OCI-LY7 (cell line): ENCODE data around the gene KCNT1.

Experiments used
- CTCF ChIP-seq: fragments of 200-600 bp; sonication (generic); conservative IDR thresholded peaks from 2 replicates; pipeline ENCODE4 v1.5.1; 2014; ENCODE audit warnings: mild to moderate bottlenecking, antibody characterized with exemption, low read length, moderate library complexity, mixed read lengths
- EZH2phosphoT487 ChIP-seq: fragments of 200-600 bp; sonication (generic); IDR thresholded peaks from 2 replicates; pipeline ENCODE4 v1.6.1; 2018; ENCODE audit warnings: low read depth, borderline replicate concordance, mild to moderate bottlenecking, mixed run types, antibody characterized with exemption, low read length, moderate library complexity, mixed read lengths

- no peak for TF ChIP-seq CTCF
- no peak for TF ChIP-seq EZH2phosphoT487
Observed at GRCh38 chr9:135764731-135765130, 62.7 kb downstream of the KCNT1 start.
